Neural cell (in vitro differentiated cells): Measurements from ENCODE around the gene ZBTB7C. TPM values are rescaled to one million over a fixed set of nuclear protein-coding genes. Genes with fewer than 3 reads are reported as not detected.

Experiments
- H2AFZ ChIP-seq: fragments of 200-600, 300-800 bp; sonication (generic), shearing (Covaris generic); 2 replicates; pipeline ENCODE4 v1.6.0; 2014; ENCODE audit warnings: low read depth, mild to moderate bottlenecking, antibody characterized with exemption, low read length, moderate library complexity
- H3F3A ChIP-seq: fragments of 200-600 bp; shearing (Covaris generic); 2 replicates; pipeline ENCODE4 v1.6.1; 2016; ENCODE audit warnings: mild to moderate bottlenecking, moderate library complexity, mixed read lengths, antibody characterized with exemption, low read length; ENCODE audit not compliant: insufficient read depth, poor library complexity, severe bottlenecking
- H3K27ac ChIP-seq: fragments of 200-600, 300-800 bp; sonication (generic), shearing (Covaris generic); 2 replicates; pipeline ENCODE4 v1.5.1; 2014; ENCODE audit warnings: mild to moderate bottlenecking, low read length, moderate library complexity
- H3K27me3 ChIP-seq: fragments of 300-800, 200-600 bp; sonication (generic), shearing (Covaris generic); 2 replicates; pipeline ENCODE4 v1.6.0; 2014; ENCODE audit warnings: mild to moderate bottlenecking, low read depth, low read length, moderate library complexity; ENCODE audit not compliant: insufficient read depth
- H3K36me3 ChIP-seq: fragments of 300-800, 200-600 bp; sonication (generic), shearing (Covaris generic); 2 replicates; pipeline ENCODE4 v1.5.1; 2014; ENCODE audit warnings: mild to moderate bottlenecking, antibody characterized with exemption, low read length, moderate library complexity; ENCODE audit not compliant: insufficient read depth
- H3K4me2 ChIP-seq: fragments of 300-800, 200-600 bp; sonication (generic), shearing (Covaris generic); 2 replicates; pipeline ENCODE4 v1.6.0; 2014; ENCODE audit warnings: mild to moderate bottlenecking, low read length
- H3K4me3 ChIP-seq: fragments of 300-800, 200-600 bp; sonication (generic), shearing (Covaris generic); 2 replicates; pipeline ENCODE4 v1.5.1; 2014; ENCODE audit warnings: mild to moderate bottlenecking, low read length, moderate library complexity
- H3K79me2 ChIP-seq: fragments of 200-600 bp; shearing (Covaris generic); replicated peaks from 2 replicates; pipeline ENCODE4 v1.6.0; 2014; ENCODE audit warnings: mild to moderate bottlenecking, low read length, moderate library complexity; ENCODE audit not compliant: insufficient read depth
- H3K9ac ChIP-seq: fragments of 300-800, 200-600 bp; sonication (generic), shearing (Covaris generic); 2 replicates; pipeline ENCODE4 v1.6.1; 2016; ENCODE audit warnings: mild to moderate bottlenecking, low read length, mixed read lengths
- H3K9me2 ChIP-seq: fragments of 200-600 bp; shearing (Covaris generic); 2 replicates; pipeline ENCODE4 v1.6.1; 2016; ENCODE audit warnings: mild to moderate bottlenecking, low read length, mixed read lengths; ENCODE audit not compliant: insufficient read depth
- H3K9me3 ChIP-seq: fragments of 200-600, 300-800 bp; sonication (generic), shearing (Covaris generic); 2 replicates; pipeline ENCODE4 v1.6.1; 2016; ENCODE audit warnings: mild to moderate bottlenecking, mixed run types, low read length, moderate library complexity, mixed read lengths
- H4K20me1 ChIP-seq: fragments of 200-600 bp; shearing (Covaris generic); 2 replicates; pipeline ENCODE4 v1.6.1; 2016; ENCODE audit warnings: mild to moderate bottlenecking, mixed run types; ENCODE audit not compliant: insufficient read depth
- CTCF ChIP-seq: fragments of 450-650 bp; IDR thresholded peaks from 2 replicates; pipeline ENCODE4 v1.5.1; 2014; ENCODE audit warnings: antibody characterized with exemption, mild to moderate bottlenecking, moderate library complexity; ENCODE audit not compliant: poor library complexity, severe bottlenecking
- EP300 ChIP-seq: fragments of 450-650 bp; conservative IDR thresholded peaks from 2 replicates; pipeline ENCODE4 v1.6.1; 2014; ENCODE audit warnings: antibody characterized with exemption, mild to moderate bottlenecking, moderate library complexity; ENCODE audit not compliant: poor library complexity, severe bottlenecking
- EZH2 ChIP-seq: fragments of 200-600, 300-800 bp; shearing (Covaris generic), sonication (generic); IDR thresholded peaks from 2 replicates; pipeline ENCODE4 v1.6.1; 2014; ENCODE audit warnings: antibody characterized with exemption, low read length, borderline replicate concordance, mild to moderate bottlenecking; ENCODE audit not compliant: insufficient read depth, poor library complexity, severe bottlenecking
- MXI1 ChIP-seq: fragments of 450-650 bp; conservative IDR thresholded peaks from 2 replicates; pipeline ENCODE4 v1.6.1; 2014; ENCODE audit warnings: antibody characterized with exemption, mild to moderate bottlenecking; ENCODE audit not compliant: poor library complexity, severe bottlenecking
- POLR2AphosphoS5 ChIP-seq: IDR thresholded peaks from 2 replicates; pipeline ENCODE4 v1.6.1; 2012
- RAD21 ChIP-seq: fragments of 450-650 bp; conservative IDR thresholded peaks from 2 replicates; pipeline ENCODE4 v1.6.1; 2014; ENCODE audit warnings: antibody characterized with exemption, mild to moderate bottlenecking, moderate library complexity
- SMC3 ChIP-seq: fragments of 450-650 bp; conservative IDR thresholded peaks from 2 replicates; pipeline ENCODE4 v1.6.1; 2014; ENCODE audit warnings: antibody characterized with exemption, mild to moderate bottlenecking, moderate library complexity; ENCODE audit not compliant: poor library complexity
- TAF1 ChIP-seq: IDR thresholded peaks from 2 replicates; pipeline ENCODE4 v1.6.1; 2012; ENCODE audit warnings: low read depth
- polyA plus RNA-seq: library from polyadenylated mRNA; depleted of rRNA; stranded (reverse); fragments of >200 nt; gene quantifications from 2 replicates; pipeline ENCODE4 v1.2.3, GENCODE V29; 2014
- TF ChIP-seq, protein P1 (sequence below): IDR thresholded peaks from 2 replicates; pipeline ENCODE4 v1.6.1; 2012; ENCODE audit warnings: borderline replicate concordance

The ZBTB7C gene
- polyA plus RNA-seq, 1 donor from 2014 or later, result 2.4 TPM

DNA sequence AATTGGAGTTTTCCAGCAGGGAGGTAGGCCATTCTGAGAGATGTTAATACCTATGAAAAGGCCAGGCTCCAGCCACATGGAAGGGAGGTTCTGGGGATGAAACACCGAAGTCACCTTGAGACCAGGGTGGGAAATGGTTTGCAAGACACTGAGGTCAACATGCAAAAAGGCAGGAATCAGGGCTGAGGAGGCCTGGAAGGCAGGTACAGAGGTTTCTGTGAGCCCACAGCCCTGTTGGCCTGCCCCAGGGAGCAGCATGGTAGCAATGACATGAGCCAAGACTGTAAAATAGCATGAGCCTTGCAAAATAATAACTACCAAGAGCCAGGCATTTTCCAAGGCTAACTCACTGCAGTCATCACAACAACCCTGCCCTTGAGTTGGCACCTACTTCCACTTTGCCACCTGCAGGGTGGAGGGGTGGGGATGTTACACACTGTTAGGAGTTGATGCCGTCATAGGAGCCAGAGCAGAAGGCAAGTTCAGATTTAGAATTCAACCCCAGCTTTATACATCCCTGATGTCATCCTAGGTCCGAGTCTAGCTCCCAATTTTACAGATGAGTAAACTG, 61.3 kb downstream of the ZBTB7C start:
- Histone ChIP-seq H2AFZ (no peak overlapping the region), H3F3A (no peaks in the 10 kb centered on the region), H4K20me1 (no peaks in the 10 kb centered on the region), H3K36me3 (no peaks in the 10 kb centered on the region), H3K9ac (no peak overlapping the region), H3K9me2 (no peaks in the 10 kb centered on the region), H3K27ac (no peak overlapping the region), H3K4me2 (no peak overlapping the region), H3K79me2 (no peaks in the 10 kb centered on the region), H3K4me3 (no peak overlapping the region), H3K9me3 (no peaks in the 10 kb centered on the region), H3K27me3 (no peaks in the 10 kb centered on the region)
- TF ChIP-seq, protein P1, sequence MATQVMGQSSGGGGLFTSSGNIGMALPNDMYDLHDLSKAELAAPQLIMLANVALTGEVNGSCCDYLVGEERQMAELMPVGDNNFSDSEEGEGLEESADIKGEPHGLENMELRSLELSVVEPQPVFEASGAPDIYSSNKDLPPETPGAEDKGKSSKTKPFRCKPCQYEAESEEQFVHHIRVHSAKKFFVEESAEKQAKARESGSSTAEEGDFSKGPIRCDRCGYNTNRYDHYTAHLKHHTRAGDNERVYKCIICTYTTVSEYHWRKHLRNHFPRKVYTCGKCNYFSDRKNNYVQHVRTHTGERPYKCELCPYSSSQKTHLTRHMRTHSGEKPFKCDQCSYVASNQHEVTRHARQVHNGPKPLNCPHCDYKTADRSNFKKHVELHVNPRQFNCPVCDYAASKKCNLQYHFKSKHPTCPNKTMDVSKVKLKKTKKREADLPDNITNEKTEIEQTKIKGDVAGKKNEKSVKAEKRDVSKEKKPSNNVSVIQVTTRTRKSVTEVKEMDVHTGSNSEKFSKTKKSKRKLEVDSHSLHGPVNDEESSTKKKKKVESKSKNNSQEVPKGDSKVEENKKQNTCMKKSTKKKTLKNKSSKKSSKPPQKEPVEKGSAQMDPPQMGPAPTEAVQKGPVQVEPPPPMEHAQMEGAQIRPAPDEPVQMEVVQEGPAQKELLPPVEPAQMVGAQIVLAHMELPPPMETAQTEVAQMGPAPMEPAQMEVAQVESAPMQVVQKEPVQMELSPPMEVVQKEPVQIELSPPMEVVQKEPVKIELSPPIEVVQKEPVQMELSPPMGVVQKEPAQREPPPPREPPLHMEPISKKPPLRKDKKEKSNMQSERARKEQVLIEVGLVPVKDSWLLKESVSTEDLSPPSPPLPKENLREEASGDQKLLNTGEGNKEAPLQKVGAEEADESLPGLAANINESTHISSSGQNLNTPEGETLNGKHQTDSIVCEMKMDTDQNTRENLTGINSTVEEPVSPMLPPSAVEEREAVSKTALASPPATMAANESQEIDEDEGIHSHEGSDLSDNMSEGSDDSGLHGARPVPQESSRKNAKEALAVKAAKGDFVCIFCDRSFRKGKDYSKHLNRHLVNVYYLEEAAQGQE, result no peak
- TF ChIP-seq RAD21 (no peak), POLR2AphosphoS5 (no peak), SMC3 (no peak), TAF1 (no peak), CTCF (no peak), EZH2 (no peak), EP300 (no peak), MXI1 (no peak)

GRCh38 chr18:48345596-48345995, 63.6 kb downstream of the ZBTB7C start:
- Histone ChIP-seq H3K9me2 (no peaks in the 10 kb centered on the region), H3K27ac (peak overlapping the region; percentile 50), H4K20me1 (no peaks in the 10 kb centered on the region), H3K4me2 (no peak overlapping the region), H2AFZ (no peak overlapping the region), H3K27me3 (no peaks in the 10 kb centered on the region), H3K4me3 (no peak overlapping the region), H3K36me3 (no peaks in the 10 kb centered on the region), H3K9me3 (no peaks in the 10 kb centered on the region), H3K79me2 (no peaks in the 10 kb centered on the region), H3K9ac (peak overlapping the region; percentile 2), H3F3A (no peaks in the 10 kb centered on the region)
- no peak for TF ChIP-seq CTCF
- TF ChIP-seq SMC3, result peak; percentile 42
